T-helper 2 cell (primary cell): Measurements from ENCODE around the gene JMJD7.

Experiments
- DNase-seq, 5 experiments: peaks; one replicate each; pipeline versions ENCODE4 v3.0.0 to v3.0.0-alpha.2; 2012 to 2022

Gene JMJD7

DNA sequence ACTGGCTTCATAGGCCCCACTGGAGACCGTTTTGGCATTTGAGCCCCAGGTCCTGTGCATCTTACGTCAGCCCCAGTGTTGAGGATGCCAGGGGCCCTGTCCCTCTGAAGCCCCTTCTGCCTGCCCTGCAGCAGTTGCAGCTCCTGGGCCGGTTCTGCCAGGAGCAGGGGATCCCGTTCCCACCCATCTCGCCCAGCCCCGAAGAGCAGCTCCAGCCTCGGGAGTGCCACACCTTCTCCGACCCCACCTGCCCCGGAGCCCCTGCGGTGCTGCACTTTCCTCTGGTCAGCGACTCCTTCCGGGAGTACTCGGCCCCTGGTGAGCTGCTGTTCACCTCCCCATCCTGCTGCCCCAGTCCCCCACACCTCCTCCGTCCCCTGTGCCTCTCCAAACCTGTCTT is 19.3 kb downstream of the JMJD7 start:
- DNase-seq: no peak

DNA sequence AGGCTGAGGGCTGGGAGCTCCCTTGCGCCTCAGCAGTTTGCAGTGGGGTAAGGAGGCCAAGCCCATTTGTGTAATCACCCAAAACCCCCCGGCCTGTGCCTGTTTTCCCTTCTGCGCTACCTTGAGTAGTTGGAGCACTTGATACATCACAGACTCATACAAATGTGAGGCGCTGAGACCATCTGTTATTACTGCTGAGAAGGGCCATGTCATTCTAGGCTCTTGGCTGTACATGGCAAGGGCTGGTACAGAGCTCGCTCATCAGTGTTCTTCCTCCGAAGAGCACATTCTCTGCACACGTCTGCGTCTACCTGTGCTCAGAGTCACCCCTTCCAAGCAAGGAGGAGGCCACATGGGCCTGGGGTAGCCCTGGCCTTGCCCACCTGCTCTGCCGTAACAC is 20.1 kb downstream of the JMJD7 start:
- no peak for DNase-seq

DNA sequence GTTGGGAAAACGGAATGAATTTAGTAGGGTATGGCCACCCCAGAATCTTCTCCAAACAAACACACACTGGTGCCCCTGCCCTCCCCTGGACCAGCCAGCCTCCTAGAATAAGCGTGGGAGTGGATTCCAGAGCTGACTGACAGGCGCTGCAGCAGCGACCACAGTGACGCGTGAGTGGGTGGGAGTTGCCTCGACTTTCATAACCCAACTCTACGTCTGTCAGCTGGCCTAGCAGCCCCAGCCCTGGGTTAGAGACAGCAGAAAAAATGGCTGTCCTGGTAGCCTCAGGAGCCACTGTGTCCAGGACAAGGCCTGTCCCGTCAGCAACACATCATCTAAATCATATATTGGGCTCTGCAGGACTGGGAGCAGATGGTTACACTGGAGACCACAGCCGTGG is 20.7 kb downstream of the JMJD7 start:
- peak in 2 of 5 experiments; percentile 38 for DNase-seq

DNA sequence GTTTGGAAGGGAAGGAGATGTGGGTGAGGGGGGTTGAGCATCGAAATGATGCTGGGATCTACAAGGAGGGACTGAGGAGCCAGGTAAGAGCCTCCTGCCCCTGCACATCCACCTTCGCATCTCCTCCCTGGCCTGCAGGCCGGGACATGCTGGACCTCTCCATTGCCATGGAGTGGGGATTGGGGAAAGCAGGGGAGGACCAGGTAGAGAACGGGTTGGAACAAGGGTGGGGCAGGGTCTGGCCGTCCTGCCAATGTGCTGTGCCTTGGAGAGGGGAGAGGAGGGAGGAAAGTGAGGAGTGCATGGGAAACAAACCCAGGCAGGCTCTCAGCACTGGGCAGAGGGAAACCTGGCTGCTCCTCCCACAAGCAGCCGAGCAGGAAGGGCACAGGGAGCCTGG is 21.3 kb downstream of the JMJD7 start:
- DNase-seq: no peak

DNA sequence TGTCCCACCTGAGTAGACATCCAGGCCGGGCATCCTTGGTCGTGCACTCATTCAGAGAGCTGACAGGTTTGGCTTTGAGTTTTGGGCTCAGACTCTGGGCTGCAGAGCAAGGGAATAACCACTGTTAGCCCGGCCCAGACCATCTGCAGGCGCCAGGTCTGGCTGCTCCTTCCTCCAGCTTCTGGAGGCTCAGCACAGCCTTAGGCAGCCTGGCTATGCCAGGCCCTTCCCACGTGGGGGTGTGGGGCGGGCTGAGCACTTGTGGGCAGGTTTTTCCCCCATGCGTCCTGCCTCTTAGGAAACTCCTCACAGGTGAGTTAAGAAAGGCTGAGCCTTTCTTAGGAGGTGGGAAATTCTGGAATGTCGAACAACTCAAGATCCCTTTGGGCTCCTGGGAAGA is 22.0 kb downstream of the JMJD7 start:
- no peak for DNase-seq

DNA sequence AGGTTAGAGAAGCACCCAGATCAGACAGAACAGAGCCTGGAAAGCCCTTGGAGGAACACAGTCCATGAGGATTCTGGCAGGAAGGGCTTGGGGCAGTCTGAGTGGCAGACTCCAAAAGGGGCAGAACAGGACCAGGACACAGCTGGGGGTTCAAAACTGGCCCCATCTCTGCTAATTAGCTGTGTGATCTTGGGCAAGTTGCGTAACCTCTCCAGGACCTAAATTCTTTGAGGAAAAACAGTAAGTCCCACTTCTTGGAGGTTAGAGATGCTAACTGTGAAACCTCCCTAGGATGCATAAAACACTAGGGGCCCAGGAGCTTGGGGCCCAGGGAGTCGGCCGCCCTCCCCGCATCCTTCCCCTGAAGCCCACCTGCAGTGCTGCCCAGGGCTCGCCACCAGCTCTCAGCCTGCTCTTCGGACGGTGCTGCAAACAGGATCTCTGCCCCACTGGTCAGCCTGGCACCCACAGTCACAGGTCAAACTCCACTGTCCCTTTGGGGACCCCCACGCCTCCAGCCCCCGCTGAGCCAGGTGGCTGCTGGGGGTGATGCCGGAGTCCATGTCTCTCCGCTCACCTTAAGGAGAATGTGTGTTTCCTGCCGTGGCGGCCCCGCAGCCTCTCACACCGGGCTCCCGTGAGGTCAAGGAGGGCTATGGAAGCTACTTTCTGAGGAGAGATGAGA is 22.7 kb downstream of the JMJD7 start:
- no peak for DNase-seq

DNA sequence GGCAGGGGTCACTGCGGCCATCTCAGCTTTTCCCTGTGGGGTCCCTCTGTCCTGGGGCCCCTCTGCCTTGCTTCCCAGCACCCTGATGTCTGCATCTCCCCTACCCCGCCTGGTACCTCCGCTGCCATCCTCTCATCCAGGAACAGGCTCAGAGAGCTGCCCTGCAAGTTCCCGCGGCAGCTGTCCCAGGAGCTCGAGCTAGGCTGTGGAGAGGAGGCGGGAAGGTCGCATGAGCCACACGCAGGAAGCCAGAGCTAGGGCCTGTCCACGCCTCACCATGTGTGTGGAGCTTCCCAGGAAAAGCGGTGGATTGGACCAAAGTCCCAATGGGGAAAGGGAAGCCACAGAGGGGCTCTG is 23.3 kb downstream of the JMJD7 start:
- no peak for DNase-seq

DNA sequence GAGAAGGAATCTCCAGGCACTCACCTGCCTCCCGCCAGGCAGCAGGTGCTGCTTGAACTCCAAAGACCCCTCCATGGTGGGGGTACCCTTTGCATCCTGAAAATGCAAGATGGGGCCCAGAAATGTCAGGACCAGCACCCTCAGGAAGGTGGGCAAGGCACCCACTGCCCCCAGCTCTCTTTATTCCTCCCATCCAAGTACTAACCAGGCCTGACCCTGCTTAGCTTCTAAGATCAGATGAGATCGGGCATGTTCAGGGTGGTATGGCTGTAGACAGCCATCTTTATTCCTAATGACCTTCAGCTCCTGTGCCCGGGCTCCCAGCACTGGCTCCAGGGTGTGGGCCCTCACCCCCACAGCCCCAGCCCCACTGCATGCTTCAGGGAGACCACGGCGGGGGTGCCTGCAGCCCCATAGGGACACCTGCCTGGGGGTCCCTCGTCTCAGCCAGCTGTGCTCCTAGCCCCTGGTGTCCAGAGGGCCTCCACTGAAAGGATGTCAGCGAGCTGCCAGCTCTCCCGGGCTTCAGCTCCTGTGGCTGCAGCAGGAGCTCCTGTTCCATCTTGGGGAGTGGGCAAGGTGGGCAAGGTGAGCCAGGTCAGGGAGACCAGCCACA is 24.0 kb downstream of the JMJD7 start:
- no peak for DNase-seq

DNA sequence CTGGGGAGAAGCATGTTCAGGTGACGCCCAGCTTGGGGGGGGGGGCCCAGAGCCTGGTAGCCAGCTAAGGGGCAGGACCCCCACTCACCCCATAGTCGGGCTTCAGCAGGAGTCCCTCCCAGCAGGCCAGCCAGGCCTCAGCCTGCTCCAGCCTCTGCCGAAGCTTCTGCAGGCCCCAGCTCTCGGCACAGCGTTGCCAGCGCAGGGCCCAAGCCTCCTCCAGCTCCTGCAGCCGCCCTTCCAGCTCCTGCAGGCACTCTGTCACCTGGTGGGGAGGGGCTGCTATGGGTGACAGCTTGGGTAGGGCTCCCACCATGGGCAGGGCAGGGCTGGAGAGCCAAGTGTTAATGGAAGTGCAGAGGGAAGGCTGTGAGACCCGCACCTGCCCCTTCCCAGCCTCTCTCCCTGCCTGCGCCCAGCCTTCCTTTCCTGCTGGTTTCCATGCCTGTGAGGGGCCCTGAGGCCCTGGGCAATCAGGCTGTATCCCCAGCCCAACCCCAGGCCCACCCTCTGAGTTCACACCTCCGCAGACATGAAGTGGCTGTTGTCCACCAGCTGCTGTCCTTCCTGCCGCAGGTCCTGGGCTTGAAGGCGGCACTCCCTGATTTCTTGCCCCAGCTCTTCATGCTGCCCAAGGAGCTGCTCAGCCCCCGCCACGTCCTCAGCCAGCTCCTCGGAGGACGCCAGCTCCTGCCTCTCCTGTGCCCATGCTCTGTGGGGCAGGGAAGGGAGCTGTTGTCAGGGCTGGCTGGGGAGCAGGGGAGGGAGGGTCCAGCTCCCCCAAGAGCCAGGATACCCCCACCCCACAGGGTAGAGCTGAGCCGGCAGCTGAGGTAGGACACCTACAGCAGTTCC is 25.1 kb downstream of the JMJD7 start:
- DNase-seq: no peak

DNA sequence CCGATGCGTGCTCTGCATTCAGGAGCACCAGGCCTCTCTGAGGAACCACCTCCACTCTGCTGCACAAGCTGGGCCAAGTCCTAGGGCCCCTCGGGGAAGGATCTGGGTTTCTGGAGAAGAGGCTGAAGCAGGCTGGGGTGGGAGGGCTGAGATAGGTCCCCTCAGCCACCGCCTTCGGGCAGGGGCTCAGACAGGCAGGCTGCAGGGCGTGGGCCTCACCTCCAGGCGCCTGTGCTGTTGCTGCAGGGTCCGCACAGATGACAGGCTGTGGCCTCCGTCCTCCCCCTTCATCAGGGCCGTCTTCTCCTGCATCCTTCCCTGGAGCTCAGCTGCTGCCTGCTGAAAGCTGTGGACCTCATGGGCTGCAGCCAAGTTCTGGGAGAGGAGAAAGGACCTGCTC is 25.9 kb downstream of the JMJD7 start:
- no peak for DNase-seq

DNA sequence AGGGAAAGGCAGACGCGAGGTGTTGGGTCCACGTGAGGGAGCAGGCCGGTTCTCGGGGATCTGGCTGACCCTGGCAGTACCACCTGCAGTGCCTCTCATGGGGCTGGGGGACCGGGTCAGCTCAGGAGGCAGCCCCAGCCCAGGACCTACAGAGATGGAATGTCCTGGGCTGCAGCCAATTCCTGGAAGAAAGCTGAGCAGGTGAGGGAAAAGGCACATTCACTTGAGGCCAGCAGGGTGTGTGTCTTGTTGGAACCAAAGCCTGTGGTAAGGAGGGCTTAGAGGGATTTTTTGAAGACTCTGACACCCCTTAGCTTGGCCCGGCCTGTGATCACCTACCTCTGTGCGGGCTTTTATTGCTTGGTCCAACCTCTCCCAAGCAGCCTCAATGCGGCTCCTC is 26.6 kb downstream of the JMJD7 start:
- no peak for DNase-seq

DNA sequence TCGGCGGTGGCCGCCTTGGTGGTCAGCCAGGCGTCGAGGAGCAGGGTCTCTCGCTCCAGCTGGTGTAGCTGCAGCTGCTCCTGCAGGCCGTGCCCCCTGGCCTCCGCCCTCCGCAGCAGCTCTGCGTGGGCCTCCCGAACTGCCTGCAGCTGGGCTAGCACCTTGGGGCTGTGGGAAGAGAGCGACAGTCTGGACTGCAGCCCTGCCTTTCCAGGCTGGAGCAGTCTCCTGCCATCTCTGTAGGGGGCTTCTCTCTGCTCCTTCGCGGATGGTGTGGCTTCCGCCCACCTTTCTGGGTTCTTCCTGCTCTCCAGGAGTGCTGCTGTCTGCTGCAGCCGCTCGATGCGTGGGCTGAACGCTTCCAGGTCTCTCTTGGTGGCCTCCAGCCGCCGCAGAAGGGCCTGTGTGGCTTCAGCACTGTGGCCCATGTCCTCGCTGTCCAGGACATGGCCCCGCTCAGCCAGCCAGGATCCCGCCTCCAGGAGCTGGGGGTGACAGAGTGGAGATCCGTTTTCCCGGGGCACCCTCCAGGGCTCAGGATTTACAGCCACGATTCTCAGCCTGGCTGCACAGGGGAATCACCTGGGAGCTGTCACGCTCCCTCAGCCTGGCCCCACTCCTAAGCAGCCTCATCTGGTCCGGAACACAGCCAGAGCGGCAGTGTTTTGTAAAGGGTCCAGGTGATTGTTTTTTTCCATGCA is 27.5 kb downstream of the JMJD7 start:
- DNase-seq: no peak

DNA sequence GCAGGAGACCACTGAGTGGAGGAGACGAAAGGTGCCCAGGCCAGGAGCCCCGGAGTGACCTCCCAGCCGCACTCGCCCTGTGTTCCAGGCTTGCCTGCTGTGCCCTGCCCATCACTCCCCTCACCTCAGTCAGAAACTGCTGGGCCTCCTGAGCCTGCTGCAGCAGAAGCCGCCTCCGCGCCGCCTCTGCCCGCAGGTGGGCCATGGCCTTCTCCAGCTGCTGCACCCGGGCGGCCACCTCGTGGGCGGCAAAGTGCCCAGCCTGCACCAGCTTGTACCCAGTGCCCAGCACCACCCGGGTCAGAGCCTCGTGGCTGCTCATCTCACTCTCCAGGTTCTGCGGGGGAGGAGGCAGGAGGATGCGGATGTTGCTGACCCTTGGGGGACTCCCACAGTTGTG is 28.4 kb downstream of the JMJD7 start:
- no peak for DNase-seq

DNA sequence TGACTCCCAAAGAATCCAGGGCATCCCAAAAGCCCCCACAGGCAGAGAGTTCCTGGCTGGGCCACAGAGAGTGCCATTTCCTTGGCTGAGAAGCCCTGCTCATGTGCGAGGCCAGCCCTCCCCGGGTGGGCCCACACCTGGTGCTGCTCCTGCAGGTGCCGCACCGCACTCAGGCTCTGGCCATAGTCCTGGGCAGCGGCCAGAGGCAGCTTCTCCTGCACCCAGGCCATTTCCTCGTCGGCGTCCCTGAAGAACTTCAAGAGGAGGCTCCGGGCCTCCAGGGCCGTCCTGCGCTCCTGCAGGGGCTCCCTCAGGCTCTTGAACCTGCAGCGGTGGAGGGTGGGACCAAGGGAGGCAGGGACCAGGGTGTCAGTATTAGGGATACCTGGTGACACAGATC is 28.8 kb downstream of the JMJD7 start:
- no peak for DNase-seq

DNA sequence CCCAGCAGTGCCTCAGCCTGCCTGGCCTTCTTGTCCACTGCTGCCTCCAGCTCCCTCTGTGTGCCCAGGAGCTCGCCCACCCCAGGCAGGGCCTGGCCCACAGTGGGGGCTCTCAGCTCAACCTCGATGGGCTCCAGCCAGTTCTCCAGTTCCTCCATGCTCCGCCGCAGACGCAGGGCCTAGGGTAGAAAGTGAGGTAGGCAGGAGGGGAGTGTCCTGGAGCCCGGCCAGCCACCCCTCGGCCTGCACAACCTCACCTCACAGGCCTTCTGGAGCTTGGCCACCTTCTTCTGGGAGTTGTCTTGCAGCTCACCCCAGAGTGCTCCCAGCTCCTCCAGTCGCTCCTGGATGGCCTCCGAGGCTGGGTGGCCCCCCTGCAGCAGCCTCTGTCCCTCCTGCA is 29.4 kb downstream of the JMJD7 start:
- no peak for DNase-seq

DNA sequence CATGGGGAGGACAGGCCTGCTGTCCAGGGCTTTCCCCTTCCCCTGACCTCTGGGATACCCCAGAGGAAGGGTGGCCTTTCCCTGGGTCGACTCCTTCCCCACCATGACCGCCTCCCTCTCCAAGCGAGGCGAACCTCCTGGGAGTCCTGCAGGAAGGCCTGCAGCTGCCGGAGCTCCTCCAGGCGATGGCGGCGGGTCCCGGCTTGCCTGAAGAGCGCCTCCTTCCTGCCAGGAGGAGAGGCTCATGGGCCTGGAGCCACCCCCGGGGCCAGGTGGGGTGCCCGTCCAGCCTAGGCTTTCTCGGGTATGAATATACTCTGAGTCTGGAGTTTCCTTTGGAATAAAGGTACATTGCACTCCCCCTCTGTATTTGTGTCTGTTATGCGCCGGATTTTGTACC is 30.9 kb downstream of the JMJD7 start:
- no peak for DNase-seq

DNA sequence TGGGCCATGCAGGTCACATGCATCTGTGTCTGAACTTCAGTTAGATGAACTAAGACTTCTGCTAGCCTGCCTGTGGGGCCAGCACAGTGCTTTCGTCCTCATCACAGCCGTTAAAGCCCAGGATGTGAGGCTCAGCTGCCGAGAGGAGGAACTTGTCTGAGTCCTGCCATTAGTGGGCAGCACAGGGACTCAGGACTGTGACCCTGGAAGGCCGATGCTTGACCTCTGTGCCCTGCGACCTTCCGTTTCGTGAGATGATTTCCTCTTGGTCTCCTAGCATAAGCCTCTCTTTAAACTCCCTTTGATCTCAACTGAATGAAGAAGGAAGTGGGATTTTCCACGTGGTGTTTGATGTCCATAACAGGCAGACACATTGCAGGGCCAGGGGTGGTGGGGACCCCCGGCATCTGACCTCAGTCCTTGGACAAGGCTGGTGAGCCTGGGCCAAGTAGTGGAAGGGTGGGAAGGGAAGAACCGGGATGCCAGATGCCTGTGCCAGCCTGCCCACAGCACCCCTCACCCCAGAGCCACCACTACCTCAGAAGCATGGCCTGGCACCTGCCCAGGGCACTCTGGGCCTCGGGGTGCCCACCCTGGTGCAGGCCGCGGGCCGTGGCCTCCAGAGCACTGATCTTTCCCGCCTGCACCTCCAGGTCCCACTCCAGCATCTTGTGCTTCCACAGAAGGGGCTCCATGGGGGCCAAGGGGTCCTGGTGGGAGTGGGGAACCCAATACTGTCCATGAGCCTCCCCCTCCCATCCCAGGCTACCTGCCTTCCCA is 32.3 kb downstream of the JMJD7 start:
- DNase-seq: no peak

DNA sequence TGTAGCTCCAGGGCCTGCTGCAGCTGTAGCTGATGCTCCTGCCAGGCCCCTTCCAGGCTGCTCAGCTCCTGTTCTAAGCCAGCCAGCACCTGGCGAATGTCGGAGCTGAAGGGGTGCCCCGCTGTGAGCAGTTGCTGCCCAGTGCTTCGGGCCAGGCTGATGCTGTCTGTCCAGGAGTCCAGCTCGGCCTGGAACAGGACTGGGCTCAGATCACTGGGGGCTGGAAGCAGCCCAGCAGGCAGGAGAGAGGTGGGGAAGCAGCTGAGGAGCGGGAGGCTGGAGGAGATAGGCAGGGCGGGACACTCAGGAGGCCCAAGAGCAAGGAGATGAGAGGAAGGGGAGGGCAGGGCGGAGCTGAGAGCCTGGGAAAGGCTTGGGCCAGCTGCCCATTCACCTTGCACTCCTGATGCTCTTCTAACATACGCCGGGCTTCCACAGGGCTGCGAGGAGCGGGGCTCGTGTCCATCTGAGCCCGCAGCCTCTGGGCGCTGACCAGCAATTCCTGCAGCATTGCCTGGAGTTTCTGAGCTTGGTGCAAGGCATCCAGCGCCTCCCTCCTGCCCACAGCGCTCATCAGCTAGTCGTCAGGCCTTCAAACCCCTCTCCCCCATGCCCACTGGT is 34.0 kb downstream of the JMJD7 start:
- no peak for DNase-seq

DNA sequence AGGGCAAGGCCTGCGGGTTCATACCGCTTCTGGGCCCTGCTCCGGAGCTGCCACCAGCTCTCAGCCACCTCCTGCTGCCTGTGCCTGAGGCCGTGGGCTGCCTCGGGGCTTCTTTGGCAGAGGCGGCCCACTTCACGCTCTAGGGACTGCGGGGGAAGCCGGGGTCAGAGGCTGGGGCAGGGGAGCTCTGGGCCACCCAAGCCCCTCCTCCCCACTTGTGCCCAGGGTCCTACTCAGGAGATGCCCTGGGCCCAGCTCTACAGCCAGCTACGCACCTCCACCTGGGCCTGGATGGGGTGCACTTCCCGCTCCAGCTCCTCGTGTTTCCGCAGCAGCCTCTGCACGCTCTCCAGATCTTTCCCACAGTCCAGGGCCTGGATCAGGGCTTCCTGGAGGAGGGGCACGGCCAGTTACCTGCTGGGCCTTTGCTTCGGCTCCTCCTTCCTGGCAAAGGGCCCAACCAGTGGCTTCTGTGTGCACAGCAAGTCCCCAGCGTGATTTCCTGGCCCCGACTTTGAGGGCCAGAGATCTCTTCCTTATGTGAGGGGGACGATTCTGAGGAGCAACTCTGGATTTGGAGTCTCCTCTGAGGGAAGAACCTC is 34.7 kb downstream of the JMJD7 start:
- DNase-seq: no peak

DNA sequence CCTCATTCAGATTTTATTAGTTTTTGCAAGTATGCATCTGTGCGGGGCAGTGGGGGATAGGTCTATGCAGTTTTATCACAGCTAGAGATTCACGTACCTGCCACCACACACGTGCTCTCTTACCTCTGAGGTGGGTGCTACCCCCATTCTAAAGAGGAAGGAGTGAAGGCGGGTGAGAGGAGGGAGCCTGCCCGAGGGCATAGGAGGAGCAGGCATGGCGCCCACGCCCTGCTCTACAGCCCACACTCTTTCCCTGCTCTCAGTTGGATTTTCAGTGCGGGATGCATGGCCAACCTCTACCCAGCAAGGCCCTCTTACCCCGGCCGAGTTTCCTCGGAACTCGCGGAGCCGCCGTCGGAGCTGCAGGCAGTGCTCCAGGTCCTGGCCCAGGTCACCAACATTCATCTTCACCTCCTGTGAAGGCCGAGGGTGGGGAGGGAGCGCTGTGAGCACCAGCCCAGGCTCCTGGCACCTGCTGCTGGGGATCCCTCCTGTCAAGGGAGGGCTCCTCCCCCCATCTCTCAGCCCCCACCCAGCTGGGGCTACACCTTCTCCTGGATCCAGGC is 37.7 kb downstream of the JMJD7 start:
- no peak for DNase-seq

DNA sequence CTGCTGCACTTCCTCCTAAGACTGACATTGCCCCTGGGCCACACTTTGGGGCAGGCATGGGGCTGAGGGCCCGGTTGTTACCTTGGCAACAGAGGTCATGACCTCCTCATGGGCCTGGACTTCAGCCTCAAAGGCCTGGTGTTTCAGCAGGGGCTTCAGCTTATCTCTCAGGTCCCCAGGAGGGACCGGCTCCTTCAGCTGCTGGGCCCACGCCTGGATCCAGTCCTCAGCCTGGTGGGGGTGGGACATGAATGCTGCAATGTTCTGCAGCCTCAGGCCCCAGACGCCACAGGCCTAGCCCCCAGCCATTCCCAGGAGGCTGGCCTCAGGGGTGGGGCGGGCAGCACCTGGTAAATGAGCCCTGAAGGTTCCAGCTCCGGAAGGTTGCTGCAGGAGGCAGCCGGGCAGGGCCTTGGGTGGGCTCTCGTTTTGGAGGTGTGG is 38.4 kb downstream of the JMJD7 start:
- no peak for DNase-seq
